Measurements from ENCODE around the gene SPATA13.

SPATA13 gene

GRCh38 chr13:24252136-24252535, 91.6 kb downstream of the SPATA13 start:
- DNase-seq (ENCODE audit: low read depth), result no peak

DNA sequence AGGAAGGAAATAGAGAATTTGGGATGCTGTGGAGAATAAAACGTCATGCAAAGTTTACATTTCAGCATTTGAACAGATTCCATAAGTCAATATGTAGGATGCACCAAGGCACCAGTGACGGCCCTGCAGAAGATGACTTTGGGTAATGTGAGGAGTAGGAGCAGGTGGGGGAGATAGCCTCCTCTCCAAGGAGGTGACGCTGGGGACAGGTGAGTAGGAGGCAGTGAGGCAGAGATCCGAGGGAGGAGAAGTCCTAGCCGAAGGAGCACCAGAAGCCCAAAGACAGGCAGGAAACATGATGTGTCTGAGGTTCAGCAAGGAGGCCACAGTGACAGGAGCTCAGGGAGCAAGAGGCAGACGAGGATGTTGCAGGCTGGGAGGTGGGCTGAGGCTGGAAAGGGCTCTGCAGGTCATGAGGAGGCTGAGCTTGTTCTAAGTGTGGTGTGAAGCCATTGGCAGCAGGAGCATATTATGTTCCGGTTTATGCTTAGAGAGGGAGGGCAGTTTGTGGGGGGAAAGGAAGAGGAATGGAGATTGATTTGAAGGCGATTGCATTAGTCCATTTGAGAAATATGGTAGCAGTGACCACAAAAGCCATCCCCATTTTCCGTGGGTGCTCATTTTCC, 93.1 kb downstream of the SPATA13 start:
- no peak for DNase-seq (ENCODE audit: low read depth)

DNA sequence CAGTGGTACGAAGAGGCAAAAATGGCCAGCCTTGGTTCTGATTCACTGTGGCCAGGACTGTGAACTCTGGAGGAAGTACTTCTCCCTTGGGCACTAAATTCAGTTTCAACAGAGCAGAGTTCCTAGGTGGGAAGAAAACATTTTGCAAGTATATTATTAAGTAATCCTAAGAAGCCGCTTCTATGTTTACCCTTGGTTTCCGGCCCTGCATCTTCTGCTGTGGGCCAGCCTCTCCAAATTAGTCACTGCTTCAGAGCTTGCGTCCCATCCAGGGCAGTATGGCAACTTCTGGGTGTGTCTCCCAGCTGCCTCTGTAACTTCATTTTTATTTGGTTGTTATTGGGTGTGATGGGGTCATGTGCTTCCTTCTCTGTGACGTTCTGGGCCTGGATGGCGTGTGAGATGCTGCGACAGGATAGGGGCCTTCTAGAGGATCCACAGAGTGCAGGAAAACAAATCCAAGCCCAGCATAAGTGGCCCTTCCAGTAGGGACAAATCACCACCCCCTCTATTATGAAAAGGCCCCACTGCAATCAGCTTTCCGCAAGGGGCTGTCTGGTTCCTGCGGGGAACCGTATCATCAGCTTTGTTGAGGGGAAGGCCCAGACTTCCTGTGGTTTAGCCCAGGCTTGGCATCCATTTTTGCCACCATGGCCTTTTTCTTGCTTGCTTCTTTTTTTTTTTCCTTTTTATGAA, 93.8 kb downstream of the SPATA13 start:
- no peak for DNase-seq (ENCODE audit: low read depth)

DNA sequence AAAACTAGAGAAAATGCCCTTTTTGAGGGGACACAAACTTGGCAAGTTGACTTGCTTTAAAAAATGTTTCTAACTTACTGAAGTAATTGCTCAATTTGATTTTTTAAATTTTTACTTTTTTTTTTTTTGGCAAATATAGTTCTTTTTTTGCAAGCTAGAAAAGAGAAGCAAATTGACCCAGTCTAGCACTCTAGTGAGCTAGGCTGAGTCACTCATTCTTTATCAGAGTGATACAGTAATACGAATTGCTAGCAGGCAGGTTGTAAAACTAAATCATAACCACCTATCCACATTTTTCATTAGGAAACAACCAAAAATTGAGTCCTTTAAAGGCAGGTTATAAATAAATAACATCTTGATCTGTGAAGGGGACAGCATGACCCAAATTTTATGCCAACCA, 97.0 kb downstream of the SPATA13 start:
- no peak for DNase-seq (ENCODE audit: low read depth)

DNA sequence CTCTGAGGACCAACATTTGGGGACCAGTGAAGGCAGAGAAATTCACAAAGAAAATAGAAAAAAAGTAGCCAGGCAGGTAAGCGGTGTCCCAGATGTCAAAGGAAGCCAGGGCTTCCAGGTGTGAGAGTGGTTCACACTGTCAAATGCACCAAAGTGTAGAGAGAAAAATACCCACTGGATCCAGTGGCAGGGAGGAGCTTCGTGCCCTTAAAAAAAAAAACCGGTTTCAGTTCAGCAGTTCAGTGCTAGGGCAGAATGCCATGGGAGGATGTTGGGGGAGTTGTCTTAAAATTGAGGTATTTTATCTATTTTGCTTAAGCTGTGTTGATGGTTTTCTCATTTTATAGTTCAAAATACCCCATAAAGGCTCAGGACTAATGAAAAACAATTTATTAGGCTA, 101.0 kb downstream of the SPATA13 start:
- DNase-seq (ENCODE audit: low read depth), result no peak

GRCh38 chr13:24263632-24264031, 103.1 kb downstream of the SPATA13 start:
- no peak for DNase-seq (ENCODE audit: low read depth)

GRCh38 chr13:24264976-24265375, 104.5 kb downstream of the SPATA13 start:
- no peak for DNase-seq (ENCODE audit: low read depth)

DNA sequence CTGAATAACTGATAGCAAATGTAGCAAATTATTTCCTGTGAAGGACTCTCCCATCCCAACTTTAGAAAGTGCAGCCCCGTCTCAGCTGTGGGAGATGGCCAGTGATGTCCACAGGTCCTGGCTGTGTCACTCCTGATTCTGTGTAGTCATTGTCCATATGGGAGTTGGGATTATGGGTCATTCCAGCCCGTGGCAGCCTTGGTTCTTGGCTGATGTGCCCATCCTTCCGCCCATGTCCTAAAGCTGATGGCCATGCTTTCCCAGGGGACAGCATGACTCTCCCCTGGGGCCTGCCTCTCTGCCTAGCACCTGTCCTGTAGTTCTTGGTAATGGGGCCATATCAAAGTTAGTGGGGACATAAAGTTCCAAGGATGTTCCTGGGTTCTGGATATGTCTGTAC, 104.9 kb downstream of the SPATA13 start:
- DNase-seq (ENCODE audit: low read depth), result no peak

GRCh38 chr13:24267274-24267673, 106.8 kb downstream of the SPATA13 start:
- DNase-seq (ENCODE audit: low read depth), result no peak

DNA sequence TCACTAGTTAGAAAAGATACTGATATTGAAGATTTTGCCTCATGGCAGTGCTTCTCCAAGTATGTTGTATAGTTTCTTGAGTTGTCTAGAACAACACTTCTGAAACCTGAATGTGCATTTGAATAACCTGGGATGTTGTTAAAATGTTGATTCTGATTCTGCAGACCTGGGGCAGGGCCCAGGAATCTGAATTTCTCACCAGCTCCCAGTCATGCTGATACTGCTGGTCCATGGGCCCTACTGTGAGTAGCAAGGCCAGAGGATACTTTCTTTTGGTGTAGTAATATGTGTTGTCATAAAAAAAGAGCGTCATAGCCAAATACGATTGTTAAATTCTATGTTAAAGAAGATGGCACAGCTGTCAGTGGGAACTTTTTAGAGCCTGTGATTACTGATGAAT, 107.3 kb downstream of the SPATA13 start:
- no peak for DNase-seq (ENCODE audit: low read depth)

DNA sequence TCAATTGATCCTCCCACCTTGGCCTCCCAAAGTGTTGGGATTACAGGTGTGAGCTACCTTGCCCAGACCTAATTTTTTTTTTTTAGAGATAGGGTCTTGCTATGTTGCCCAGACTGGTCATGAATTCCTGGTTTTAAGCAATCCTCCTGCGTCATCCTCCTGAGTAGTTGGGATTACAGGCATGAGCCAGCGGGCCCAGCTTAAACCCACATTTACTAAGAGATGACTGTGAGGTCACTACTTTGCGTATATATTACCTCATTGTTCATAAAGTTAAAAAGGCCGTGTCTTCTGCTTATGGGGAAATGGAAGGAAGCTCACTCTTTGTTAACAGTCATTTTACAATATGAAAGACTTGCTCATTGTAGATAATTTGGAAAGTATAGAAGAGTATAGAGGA, 109.3 kb downstream of the SPATA13 start:
- DNase-seq (ENCODE audit: low read depth), result no peak

DNA sequence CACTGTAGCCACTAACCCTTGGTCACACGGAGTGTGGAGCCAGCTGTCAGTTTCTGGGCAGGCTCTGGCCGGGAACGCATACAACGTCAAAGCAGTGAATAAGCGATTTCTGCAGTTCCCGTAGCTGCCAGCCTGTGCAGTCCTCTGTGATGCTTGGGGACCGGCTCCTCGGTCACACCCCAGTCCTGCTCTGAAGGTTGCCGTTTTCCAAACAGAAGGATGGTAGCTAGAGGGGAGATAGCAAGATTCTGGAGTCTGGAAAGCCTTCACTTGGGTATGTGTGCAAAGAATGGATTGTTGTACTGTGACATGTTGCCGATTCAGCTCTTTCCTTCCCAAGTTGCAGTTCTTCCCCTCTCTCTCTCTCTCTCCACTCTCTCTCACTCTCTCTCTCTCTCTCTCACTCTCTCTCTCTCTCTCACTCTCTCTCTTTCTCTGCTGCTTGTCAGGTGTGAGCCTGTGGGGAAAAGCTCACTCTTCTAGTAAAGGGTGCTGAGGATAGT, 110.2 kb downstream of the SPATA13 start:
- no peak for DNase-seq (ENCODE audit: low read depth)

GRCh38 chr13:24271231-24271600, 110.7 kb downstream of the SPATA13 start:
- no peak for DNase-seq (ENCODE audit: low read depth)

- DNase-seq (ENCODE audit: low read depth), result no peak
Observed at GRCh38 chr13:24271601-24272451, 111.3 kb downstream of the SPATA13 start.

DNA sequence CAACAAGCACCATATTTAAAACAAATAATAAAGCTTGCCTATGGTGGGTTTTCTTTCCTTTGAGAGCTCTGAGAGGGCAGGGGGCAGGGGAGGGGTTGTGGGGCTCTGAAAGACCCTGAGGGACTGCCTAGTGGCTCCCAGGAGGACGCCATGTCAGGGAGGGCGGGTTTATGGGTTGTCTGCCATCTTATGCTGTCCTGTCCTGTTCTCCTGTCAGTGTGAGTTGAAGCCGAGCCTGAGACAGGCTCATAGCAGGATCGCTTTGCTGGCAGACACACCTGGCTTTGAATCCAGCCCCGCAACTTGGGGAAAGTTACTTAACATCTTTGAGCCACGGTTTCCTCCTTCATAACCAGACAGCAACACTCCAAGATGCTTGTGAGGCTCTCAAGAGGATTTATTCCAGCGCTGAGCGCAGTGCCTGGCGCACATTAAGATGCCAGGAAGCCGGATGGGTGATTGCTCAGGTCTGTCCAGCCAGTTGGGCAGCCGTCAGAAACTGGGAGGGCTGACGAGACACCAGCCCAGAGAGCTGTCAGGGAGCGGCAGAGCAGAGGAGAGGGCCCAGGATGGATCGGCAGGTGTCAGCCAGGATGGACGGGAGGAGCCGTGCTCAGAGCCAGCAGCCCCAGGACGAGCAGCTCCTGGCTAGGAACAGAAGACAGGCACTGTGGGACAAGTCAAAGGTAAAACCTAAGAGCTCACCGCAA, 112.1 kb downstream of the SPATA13 start:
- no peak for DNase-seq (ENCODE audit: low read depth)

- DNase-seq (ENCODE audit: low read depth), result no peak
Observed at GRCh38 chr13:24273926-24274325, 113.4 kb downstream of the SPATA13 start.

DNA sequence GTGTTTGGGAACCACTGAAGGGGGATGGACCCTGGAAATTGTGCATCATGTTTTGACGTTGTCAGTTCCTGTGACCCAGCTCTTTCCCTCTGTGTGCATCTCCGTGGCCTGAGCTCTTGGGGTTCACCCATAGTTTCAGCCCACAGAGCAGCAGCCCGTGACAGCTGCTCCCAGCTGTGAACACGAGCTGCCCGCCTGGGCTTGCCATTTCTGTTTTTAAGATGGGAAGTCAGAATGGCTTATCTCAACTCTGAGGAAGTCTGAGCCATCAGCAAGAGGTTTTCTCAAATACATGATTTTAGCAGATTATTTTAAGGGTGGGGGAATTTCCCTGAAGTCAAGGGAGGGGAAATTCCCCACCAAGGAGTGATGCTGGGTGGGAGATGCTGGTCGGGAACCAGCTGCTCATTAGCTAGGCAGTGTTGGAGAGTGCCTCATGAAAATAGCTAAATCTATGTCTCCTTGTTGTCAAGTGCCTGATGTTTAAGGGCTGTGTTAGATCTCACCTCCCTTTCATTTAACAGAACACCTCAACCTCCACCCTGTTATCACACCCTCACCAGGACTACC, 114.0 kb downstream of the SPATA13 start:
- no peak for DNase-seq (ENCODE audit: low read depth)

- no peak for DNase-seq (ENCODE audit: low read depth)
Observed at GRCh38 chr13:24275041-24275440, 114.5 kb downstream of the SPATA13 start.

DNA sequence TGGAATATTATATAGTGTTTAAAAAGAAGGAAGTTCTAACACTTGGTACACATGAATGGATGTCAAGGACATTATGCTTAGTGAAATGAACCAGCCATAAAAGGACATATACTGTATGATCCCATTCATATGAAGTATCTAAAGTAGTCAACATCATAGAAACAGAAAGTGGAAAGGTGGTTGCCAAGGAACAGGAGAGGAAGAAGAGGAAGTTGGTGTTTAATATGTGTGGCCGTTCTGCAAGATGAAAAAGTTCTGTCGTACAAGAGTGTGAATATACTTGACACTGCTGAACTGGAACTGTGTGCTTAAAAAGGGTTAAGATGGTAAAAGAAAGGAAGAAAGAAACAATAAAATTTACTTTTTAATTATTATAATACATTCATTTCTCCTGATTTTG, 115.8 kb downstream of the SPATA13 start:
- no peak for DNase-seq (ENCODE audit: low read depth)

- no peak for DNase-seq (ENCODE audit: low read depth)
Observed at GRCh38 chr13:24276861-24277260, 116.3 kb downstream of the SPATA13 start.

GRCh38 chr13:24277761-24278160, 117.2 kb downstream of the SPATA13 start:
- DNase-seq (ENCODE audit: low read depth), result no peak

Data from HS-5 (cell line).